DMS79 (cell line): ENCODE measurements around the gene GLB1L2.
"Not testable (repeated sequence)": the region's sequence is repeated elsewhere in the genome, so short reads cannot be mapped to it uniquely, and the experiment has no call there.

Experiments
- DNase-seq: peaks from one replicate; lab custom pipeline; 2025; lab: John Stamatoyannopoulos, UW

The GLB1L2 gene

DNA sequence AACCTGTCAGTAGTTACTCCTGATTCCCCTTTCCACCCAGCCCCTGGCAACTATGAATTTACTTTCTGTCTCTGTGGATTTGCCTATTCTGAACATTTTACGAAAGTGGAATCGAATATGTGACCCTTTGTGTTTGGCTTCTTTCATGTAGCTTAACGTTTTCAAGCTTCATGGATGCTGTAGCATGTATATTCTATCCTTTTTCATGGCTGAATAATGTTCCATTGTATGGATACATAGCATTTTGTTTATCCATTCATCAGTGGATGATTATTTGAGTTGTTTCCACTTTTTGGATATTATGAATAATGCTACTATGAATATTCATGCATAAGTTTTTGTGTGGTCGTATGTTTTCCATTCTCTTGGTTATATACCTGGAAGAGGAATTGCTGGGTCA lies 9.2 kb upstream of the GLB1L2 start:
- DNase-seq = no peak

DNA sequence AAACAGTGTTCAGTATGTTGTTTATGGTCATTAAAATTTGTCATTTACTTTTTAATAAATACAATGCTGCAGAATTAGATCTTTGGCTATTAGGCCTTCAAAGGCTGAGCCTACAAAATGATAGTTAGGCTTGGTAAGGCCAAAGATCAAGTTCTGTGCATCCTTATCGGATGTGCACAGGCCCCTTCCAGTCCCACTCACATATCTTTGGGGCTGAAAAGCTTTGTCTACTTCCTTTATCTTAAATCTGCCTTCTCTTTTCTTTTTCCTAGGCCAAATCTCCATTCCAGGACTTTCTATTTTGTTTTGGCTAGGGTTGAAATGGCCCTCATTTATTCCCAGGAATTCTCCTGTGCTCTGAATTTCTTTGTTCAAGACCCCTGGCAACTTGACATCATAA lies 3.4 kb upstream of the GLB1L2 start:
- no peak for DNase-seq

DNA sequence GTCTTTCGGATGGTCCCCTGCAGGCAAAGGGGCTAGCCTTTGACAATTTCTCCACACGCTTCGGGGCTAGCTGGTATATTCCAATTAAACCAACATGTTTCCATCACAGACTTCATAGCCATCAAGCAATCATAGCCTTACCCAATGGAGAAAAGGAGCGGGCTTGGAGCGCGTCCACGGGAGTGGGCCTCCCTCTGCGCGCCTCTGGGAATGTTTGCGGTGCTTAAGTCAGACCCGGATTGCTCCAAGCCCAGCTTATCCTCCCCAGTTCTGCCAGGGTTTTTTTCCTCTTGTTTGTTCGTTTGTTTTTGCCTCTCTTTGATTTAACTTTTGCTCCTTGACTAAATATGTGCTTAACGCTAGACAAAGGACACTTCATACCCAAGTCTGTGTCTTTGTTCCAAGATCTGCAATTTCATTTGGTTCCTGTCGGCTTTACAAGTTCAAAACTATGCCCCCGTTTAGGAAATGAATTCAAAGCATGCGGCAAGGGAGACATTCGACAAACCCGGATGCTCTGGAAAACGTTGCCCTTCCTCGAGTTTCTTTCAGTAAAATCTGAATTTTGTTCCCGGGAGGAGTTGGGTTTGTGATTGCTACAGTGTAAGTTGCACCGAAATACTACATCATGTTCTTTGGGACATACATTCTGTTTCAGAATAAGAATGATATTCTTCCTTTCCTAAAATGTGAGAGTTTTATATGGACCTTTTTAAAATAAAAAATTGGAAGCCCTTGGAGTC lies 1.0 kb upstream of the GLB1L2 start:
- no peak for DNase-seq

DNA sequence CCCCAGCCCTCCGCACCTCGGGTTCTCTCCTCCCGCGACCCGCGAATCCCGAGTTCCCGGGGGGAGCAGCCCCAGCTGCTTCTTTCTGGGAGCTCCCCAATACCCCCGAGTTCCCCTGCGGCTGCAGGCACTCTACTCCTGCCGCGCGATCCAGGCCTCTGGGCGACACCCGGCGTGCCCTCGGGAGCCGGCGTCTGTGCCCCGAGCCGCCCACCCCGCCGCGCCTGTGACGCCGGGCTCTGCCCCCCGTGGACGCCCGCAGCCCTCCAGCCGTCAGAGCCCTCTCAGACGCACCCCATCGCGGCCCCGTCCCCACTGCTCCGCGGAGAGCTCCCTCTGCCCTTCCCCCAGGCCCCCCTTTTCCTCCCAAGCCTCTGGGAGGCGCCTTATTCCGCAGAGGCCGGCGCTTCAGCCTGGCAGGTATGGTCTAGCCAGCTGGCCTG lies 422 bp downstream of the GLB1L2 start:
- peak; percentile 35 for DNase-seq

DNA sequence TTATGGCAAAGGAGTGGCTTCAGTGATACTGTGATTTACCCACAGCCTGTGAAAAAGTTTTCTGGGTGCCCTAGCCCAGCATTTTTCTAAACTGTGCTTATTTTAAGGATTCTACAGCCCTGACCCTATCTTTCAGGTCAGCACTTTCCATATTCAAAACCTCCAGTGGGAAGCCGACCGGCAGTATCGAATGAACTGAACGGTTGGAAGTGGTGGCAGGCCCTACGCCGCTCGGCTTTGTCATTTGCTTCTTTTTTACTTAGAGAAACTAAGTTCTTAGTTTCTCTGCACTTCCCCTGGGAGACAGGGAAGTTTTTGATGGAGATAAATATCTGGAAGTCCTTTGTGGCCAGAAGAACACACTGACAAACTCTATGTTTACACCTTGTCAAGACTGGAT lies 994 bp downstream of the GLB1L2 start:
- no peak for DNase-seq

DNA sequence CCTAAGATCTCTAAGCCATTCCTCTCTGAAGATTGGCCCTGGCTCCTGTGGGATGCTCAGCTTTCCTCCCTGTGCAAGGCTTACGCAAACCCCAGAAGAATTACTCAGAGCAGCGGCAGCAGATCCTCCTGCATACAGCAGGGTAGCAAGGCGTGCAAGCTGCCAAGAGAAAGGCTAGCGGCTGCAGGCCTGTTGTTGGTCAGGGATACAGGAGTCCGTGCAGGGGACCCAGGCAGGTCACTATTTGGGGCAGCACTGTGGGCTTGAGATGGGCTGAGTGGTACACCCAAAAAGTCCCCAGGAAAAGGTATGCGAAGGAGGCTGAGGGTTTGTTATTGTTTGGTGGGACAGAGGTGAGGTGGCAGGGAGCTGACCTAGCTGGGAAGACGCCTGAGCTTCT lies 1.5 kb downstream of the GLB1L2 start:
- no peak for DNase-seq

DNA sequence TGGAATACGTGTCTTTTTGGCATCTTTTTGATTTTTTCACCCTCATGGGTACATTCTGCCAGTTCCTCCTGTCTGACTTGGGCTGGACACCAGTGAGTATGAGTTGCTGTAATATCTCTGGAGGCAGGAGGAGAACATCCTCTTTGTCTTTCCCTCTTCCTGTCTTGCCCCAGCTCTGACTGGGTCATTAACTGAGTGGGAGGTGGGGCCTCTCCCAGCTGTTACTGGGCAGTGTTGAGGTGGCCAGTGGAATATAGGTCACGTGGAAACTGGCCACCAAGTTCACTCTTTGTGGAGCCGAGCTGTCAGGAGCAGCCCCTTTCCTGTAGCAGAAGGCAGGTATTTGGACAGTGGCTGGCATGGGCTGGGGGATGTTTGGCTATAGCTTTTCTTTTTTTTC lies 2.2 kb downstream of the GLB1L2 start:
- no peak for DNase-seq

DNA sequence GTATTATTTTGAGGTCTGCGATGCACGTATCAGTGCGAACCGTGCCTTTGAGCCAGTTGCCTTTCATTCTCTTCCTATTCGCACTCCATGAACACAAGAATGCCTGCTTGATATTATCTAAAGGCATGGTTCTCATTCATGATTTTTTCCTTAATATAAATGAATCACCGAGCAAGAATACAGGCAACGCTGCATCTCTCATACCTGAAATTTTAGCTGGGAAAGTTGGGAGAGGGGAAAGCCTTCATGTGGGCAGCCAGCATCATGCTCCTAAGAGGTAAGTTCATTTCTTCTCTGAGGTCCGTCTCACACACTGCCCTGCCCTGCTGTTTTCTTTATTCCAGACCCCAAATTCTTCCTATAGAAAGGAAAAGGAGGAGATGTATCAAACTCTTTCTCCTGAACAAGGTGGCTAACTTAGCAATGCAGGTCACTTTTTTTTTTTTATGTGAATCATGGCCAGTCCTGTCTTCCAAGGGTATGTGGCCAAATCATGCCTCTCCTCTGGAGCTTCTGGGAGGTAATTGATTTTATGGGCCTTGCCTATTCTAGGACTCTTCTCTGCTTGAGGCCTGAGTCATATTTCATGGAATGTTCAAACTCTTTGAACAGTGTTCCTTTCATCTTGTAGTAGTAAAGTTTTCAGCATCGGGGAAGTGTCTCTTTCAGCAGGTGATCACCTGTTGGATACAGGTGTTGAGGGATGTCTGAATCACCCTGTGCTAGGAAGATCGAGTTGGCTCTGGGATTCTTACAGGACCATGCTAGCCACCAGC lies 3.2 kb downstream of the GLB1L2 start:
- no peak for DNase-seq

DNA sequence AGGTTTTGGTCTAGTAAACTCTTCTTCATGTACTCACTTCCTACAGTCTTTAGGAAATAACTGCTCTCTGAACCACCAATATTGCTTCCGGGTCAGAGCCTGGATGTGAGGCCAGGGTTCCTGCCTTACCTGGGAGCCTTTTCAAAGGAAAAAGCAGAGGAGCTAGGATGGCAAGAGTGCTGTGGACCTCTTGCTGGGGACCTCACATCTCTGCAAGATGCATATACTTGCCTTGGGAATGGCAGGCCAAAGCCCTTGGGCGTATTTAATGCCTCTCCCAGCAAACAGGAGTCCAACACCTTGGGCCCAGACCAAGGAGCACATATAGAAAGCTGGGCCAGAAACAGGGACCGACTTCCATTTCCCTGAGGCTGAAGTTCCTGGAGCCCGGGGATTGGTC lies 5.3 kb downstream of the GLB1L2 start:
- no peak for DNase-seq

DNA sequence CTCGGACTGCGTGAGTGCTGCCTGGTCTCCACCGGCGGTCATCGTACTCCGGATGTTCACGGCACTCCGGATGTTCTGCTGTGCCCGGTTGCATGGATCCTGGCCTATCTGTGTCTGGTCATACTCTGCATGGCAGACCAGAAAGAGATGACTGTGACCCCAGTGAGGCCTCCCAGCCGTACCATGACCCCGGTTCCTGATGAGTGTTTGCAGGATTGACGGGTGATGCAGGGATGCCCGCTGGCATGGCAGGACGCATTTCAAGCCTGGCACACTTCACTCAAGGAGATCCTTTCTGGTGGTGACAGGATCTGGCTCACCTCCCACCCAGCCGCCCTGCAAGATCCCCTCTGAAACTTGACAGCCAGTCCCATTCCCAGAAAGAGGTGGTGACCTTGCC lies 6.3 kb downstream of the GLB1L2 start:
- DNase-seq = no peak

DNA sequence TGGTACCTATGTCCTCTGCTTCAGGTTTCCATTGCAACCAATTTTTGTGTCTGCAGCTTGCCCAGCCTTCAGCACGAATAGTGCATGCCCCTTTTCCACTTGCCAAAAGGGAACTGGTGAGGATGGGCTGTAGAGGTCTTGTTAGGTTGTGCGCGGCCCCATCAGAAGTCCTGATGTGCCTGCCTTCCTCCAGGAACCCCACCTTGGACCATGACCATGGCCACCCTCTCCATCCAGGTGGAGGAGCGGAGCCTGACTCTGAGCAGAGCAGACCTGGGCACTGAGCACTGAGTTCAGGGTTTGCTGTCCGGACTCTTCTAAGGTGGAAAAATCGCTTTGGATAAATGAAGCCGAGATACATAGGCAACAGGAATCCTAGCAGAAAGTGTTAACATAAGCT lies 6.9 kb downstream of the GLB1L2 start:
- DNase-seq = no peak

DNA sequence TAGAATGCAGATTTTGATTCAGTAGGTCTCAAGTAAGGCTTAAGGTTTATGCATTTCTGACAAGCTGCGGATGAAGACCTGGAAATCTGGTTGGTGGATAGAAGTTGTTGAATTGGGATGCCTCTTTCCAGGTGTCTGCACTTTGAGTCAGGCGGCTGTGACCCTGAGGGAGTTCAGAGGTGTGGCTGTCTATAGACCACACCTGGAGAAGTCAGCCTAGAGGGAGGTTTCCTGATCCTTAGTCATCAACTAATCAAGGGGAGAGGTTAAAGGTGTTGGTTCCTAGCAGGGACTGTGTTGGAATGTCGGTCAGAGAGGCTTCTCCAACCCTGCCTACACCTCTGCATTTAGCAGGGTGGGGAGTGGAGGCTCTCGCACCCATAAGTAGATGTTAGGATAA lies 8.0 kb downstream of the GLB1L2 start:
- no peak for DNase-seq

DNA sequence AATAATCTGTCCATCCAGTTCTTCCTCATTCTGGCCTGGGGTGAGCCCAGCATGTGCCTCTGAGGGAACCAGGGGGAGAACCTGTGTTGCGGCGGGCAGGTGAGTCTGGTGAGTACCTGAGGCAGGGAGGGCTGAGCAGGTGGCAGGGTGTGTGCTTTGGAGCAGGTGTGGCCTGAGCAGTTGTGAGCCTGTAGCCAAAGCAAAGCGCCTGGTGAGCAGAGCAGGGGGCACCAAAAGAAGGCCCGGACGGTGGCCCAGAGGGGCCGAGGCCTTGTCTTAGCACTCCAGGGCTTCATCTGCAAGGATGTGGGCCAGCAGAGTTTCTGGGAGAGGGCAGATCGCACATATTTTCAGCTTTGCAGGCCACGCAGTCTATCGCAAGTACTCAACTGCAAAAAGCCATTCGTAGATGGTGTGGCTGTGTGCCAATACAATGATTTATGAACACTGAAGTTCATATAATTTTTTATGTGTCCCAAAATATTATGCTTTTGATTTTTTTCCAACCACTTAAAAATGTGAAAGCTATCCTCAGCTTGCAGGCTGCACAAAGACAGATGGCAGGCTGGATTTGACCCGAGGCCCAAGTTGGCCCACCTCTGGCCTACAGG lies 8.7 kb downstream of the GLB1L2 start:
- peak; percentile 68 for DNase-seq

DNA sequence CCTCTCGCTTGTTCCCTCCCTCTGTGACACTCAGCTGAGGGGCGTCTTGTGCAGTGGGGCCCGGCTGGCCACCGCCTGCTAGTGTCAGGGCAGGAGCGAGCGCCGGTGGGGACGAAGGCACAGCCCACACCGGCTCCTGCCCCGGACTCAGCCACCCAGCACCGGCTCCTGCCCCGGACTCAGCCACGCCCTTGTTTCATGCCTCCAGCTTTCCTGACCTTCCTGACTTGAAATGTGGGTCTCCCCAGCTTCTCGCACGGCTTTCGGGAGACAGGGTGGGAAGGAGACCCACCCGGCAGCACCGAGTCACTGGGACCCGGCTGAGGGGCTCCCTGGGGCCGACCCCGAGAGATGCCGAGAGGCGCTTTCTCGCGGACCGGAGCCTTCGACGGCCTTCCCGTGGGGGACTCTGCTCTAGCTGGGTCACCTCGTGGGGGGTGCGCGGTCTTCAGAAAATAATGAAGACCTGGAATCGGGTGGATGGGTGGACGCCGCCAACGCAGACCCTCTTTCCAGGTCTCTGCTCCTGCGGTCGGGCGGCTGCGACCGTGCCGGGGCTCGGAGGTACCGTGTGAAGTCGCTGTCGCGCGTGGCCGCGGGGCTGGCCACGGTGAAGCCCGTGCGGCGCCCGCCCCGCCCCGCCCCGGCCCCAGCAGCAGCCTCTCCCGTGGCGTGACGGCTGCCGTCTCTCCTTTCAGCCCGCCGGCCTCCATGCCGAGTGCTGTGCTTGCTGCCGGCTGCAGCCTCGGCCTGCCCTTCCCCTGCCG lies 10.2 kb downstream of the GLB1L2 start:
- no peak for DNase-seq

DNA sequence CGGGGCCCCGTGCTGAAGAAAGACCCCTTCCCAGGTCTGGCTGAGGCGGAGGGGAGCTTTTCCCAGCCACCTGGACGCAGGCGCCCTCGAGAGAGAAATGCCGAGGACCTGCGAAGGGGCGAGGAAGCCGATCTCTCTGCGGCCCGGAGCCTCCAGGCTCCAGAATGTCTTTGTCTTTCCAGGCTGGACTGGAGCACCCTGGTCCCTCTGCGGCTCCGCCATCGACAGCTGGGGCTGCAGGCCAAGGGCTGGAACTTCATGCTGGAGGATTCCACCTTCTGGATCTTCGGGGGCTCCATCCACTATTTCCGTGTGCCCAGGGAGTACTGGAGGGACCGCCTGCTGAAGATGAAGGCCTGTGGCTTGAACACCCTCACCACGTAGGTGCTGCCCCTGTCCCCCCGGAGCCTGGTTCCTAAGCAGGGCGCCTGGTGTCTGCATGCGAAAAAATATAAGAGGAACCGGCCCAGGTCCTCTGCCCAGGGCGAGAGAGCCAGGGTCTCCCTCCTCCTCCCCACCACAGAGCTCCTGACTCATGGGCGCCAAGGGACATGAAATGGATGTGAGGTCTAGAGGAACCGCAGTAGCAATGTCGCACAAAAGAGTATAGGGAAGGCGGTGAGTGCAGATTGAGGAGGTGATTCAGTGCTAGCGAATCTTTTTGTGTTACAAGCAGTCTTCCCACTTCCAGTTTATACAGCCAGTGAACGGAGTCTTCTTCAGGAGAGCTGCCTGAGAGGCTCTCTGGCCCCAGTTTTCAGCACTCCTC lies 11.0 kb downstream of the GLB1L2 start:
- DNase-seq = no peak

DNA sequence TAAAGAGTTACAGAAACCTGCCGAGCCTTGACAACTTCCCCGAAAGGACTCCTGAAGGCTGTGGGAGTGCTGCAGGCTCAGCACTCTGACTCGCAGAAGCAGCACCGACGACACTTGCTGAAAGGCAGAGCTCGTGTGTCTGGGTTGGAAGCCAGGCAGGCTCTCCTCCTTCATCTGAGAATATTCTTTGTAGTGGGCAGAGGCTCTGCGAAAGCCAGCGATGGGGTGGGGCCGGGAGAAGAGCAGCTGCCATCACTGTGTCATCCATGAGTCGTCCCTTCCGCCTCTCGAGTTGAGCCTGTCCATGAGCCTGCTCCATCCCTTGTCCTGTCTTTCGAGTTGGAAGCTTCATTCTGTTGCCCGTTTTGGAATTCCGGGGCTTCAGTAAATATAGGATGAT lies 11.9 kb downstream of the GLB1L2 start:
- DNase-seq = no peak

DNA sequence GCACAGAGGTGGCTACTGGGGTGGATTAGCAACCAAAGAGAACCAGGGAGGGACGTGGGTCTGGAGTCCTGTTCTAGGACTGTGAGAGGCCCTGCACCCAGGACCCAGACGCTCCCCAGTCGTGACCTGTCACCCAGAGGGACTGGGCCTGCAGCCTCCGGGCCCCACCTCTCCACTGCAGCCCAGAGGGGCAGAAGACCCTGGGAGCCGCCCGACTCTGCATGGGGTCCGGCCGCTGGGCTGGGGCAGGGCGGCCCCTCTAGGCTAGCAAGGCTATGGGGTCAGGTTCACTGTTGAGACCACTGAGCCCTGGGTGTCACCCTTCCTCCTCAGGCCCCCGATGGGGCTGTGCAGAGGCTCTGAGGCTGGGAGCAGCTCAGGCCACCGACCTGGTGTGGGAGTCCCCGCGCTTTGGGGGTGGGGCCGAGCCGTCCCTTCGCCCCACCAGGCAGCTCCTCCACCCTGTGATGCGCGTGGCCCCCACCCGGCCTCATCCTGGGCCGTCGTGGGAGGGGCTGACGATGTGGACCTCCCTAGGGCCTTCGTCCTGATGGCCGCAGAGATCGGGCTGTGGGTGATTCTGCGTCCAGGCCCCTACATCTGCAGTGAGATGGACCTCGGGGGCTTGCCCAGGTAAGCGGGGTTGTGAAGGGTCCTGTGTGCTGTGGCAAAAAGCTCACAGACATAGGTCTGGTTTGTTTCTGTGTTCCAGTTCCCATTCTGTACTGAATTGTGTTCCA lies 12.9 kb downstream of the GLB1L2 start:
- DNase-seq = not testable (repeated sequence)

DNA sequence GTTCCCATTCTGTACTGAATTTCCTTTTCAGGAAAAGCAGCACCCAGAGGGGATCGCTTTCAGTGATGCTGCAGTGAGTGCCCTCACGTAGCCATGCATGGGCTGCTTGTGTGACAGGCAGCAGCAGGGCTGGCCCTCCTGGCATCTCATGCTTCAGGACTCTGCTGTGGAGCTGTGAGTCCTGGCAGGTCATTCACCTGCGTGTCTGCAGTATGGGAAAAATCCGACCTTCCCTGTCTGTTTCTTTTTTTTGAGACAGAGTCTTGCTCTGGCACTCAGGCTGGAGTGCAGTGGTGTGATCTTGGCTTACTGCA lies 13.4 kb downstream of the GLB1L2 start:
- no peak for DNase-seq

DNA sequence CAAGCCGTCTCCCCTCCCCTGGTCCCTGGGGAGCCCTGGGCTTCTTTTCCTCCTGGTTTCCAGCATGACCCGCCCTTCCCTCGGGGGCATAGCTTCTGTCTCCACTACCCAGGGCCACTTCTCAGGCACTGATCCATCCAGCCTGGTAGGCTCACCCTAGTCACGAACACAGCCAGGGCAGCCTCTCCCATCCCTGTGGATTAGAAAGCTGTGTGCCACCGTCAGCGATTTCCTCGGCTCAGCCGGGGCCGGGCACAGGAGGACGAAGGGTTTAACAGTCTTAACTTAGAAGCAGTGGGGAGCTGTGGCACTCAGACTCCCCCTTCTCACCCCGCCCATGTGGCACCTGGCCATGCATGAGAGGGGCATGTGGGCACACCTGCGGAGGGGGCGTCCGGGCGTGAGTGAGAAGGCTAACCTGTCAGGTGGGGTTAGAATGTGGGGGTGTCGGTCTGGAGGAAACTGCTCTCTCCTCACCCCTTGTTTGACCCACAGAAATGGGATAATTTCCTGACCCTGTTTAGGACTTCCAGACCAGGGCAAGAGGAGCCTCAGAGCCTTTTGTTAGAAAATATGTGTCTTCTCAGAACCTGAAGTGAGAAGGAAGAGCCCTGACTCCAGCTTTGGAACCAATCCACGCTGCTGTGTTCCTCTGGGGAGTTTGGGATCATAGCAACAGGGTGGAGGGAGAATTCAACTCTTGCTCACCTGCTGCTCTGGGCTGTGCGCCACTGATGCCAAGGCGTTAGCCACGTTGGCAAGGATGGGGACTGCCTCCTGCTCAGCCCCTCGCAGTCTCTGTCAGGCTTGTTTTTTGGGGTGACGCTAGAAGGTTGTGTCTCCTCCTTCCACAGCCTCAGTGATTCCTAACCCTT lies 14.6 kb downstream of the GLB1L2 start:
- DNase-seq = peak; percentile 82

DNA sequence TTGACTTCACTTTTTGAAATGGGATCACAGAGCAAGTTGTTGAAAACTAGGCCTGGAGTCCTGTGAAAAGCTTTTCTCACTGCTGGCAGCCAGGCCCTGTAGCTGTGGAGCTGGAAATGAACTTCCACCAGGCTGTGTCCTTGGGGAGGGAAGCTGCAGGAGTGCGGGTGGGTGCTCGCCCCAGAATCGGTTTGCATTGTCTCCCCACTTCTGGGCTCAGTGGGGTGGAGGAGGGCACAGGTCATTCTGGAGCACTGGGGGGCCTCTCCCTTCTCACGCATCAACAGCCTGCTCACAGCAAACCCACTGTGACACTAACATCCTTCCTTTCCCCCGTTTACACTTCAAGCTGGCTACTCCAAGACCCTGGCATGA lies 15.2 kb downstream of the GLB1L2 start:
- DNase-seq = no peak
